Subcutaneous abdominal adipose tissue (tissue), 5 donors: Measurements from ENCODE around the gene TUT1.

ENCODE experiments used
- H3K27ac ChIP-seq: one replicate; pipeline ENCODE4 v1.7.0; 2013; ENCODE audit warnings: low read depth, mild to moderate bottlenecking, inconsistent platforms, low read length, moderate library complexity
- H3K27me3 ChIP-seq, 5 donors: one replicate each; pipeline ENCODE4 v1.7.0; 2013; ENCODE audit warnings: low read length in 5 of 5, inconsistent platforms in 1 of 5; ENCODE audit not compliant: control insufficient read depth in 5 of 5, insufficient read depth in 4 of 5
- H3K36me3 ChIP-seq, 5 donors: one replicate each; pipeline ENCODE4 v1.7.0; 2013; ENCODE audit warnings: low read length in 5 of 5; ENCODE audit not compliant: control insufficient read depth in 5 of 5, insufficient read depth in 5 of 5
- H3K4me1 ChIP-seq, 5 donors: one replicate each; pipeline ENCODE4 v1.7.0; 2013; ENCODE audit warnings: low read length in 5 of 5, mild to moderate bottlenecking in 3 of 5, moderate library complexity in 1 of 5; ENCODE audit not compliant: control insufficient read depth in 5 of 5, insufficient read depth in 5 of 5
- H3K4me3 ChIP-seq, 5 donors: one replicate each; pipeline ENCODE4 v1.7.0; 2013; ENCODE audit warnings: low read length in 5 of 5, low read depth in 1 of 5
- H3K9ac ChIP-seq, 5 donors: one replicate each; pipeline ENCODE4 v1.7.0; 2013; ENCODE audit warnings: low read length in 5 of 5, mild to moderate bottlenecking in 4 of 5, moderate library complexity in 3 of 5
- H3K9me3 ChIP-seq, 5 donors: one replicate each; pipeline ENCODE4 v1.7.0; 2013; ENCODE audit warnings: low read length in 5 of 5; ENCODE audit not compliant: control insufficient read depth in 5 of 5
- donor health status: healthy.
- donor health status: healthy.
- donor health status: healthy.
- donor health status: healthy.
- donor health status: healthy.

The TUT1 gene

DNA sequence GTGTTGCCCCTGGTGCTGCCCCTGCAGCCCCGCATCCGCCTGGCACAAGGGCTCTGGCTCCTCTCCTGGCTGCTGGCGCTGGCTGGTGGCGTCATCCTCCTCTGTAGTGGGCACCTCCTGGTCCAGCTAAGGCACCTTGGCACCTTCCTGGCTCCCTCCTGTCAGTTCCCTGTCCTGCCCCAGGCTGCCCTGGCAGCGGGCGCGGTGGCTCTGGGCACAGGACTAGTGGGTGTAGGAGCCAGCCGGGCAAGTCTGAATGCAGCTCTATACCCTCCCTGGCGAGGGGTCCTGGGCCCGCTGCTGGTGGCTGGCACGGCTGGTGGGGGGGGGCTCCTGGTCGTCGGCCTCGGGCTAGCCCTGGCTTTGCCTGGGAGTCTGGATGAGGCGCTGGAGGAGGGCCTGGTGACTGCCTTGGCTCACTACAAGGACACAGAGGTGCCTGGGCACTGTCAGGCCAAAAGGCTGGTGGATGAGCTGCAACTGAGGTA, 22.0 kb upstream of the TUT1 start:
- Histone ChIP-seq H3K4me1 (peaks cover 5 to 37% (median 27%) of the 10 kb centered on the region in 5 donors), H3K27me3 (no peaks in the 10 kb centered on the region), H3K9me3 (no peaks in the 10 kb centered on the region), H3K27ac (peak overlapping the region; percentile 93), H3K9ac (peak overlapping the region in 4 of 5 donors; percentile 42 to 90 (median 64)), H3K4me3 (peak overlapping the region in 4 of 5 donors; percentile 19 to 87 (median 50)), H3K36me3 (peaks cover 0 to 47% (median 35%) of the 10 kb centered on the region in 5 donors)

DNA sequence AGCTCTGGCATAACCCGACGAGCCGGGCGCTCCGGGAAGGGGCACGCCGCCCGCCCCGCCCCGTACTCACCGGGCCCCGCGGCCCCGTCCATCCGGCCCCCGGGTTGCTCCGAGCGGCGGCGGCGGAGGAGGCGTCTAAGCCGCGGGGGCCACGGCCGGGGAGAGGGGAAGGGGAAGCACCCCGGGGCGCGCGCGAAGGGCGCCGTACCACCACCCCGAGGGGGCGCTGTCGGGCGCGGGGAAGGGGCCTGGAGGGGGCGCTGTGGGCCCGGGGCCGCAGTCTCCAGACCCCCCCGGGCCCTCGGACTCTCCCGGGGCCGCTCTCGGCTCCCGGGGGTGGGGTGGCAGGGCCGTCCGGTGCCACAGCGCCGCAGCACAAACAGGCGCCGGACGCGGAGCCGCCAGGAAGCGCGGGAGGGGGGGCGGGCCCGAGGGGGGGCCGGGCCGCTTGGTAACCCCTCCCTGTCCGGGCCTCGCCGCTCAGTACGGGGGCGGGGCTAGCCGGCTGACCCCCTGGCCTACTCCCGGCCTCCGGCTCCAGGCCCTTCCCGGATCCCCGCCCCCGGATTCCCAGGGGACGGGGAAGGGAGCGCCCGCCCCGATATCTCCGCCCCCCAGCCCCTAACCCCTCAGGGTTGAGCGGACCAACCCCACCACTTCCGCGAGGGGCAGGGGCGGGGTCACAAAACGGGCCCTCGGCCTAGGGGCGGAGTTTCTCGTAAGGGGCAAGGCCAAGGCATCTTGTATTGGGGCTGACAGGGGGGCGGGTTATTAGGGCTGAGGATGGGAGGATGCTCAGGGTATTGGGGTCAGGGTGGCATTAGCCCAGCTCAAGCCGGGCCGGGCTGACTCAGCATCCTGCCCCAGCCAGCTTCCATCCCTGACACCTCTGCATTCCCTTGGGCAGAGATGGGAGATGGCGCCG, 21.3 kb upstream of the TUT1 start, which contains the start of the genes EML3 and ROM1:
Gene EML3 (minus strand): TSS at position 410 of the 925 bp plus-strand sequence. CDS start 318 bp downstream, at position 92.
Gene ROM1 (plus strand): TSS at position 892 of the 925 bp plus-strand sequence. CDS start 25 bp downstream, at position 917.
- Histone ChIP-seq H3K9me3 (no peaks in the 10 kb centered on the region), H3K36me3 (peaks cover 0 to 54% (median 39%) of the 10 kb centered on the region in 5 donors), H3K9ac (peak within 1 kb of the TSS; percentile 81 to 99 (median 90)), H3K4me1 (peaks cover 5 to 44% (median 30%) of the 10 kb centered on the region in 5 donors), H3K27ac (peak within 1 kb of the TSS; percentile 93), H3K4me3 (peak within 1 kb of the TSS; percentile 78 to 92 (median 87)), H3K27me3 (no peaks in the 10 kb centered on the region)

DNA sequence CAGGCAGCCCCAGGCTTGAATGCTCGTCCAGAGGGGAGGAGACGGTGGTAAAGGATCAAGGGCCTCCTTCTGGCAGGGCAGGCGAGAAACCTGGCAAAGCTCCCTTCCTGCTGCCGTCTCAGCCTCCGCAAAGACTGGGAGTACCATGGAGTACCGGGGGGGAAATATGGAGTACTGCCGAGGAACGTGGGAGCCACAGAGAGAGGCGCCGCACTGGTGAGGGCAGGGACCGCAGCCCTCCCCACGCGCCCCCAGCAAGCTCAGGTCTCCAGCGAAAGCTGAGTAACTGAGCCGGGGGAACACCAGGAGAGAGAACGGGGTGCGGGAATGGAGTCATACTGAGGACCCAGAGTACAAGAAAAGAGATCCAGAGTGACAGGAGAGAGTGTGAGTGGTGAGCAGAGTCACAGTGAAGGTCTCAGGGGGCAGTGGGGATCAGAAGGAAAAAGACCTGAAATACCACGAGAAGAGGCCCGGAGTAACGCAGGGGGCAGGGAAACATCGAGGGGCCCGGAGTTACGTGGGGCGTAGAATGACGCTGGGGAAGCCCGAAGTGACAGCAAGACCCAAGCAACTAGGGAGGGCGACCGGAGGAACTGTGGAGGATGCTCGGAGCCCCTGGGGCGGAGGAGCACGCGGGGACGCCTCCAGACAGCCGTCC, 20.5 kb upstream of the TUT1 start:
- H3K4me1 ChIP-seq, result peaks cover 5 to 52% (median 30%) of the 10 kb centered on the region in 5 donors
- no peaks in the 10 kb centered on the region for H3K27me3 ChIP-seq
- peak overlapping the region; percentile 78 to 92 (median 87) for H3K4me3 ChIP-seq
- peak overlapping the region; percentile 93 for H3K27ac ChIP-seq
- no peaks in the 10 kb centered on the region for H3K9me3 ChIP-seq
- H3K36me3 ChIP-seq, result peaks cover 0 to 53% (median 37%) of the 10 kb centered on the region in 5 donors
- peak overlapping the region; percentile 81 to 99 (median 90) for H3K9ac ChIP-seq

DNA sequence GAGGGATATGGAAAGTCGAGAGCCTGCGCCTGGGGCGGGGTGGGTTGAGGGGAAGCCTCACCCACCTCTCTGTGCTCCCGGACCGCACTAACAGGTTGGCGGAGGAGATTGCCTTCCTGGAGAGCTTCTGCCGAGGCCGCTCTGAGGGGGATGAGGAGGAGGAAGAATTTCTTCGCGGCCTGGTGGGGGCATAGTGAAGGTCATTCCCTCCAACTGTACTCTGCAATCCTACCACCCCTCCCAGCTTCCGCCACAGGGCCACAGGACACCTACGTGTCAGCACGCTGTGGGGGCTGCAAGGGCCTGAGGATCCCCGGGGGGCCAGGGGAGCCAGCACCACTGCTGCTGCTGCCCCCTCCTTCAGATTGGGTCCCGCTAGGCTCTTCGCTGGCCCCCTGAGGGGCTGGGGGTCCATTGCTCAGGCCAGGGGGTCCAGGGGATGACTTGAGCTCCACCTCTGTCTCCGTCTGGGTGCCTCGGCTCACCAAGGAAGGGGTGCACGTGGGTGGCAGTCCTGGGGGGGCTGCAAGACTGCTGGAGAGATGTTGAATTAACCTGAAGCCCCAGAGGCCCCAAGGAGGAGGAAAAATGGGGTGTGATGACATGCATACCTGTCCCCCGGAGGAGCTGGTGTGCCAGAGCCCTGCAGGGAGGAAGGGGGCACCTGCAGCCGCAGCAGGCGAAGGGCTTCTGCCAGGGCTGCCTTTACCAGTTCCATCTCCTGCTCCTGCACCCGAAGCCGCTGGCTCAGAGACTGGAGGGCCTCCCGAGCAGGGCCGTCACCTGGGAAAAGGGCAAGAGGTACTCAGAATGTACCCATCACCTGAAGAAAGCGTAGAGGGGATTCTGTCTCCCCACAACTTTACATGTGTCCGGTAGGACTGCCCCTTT, 19.7 kb upstream of the TUT1 start:
- Histone ChIP-seq H3K27me3 (no peaks in the 10 kb centered on the region), H3K9me3 (no peaks in the 10 kb centered on the region), H3K4me3 (peak overlapping the region; percentile 78 to 92 (median 87)), H3K36me3 (peaks cover 0 to 50% (median 35%) of the 10 kb centered on the region in 5 donors), H3K27ac (peak overlapping the region; percentile 93), H3K4me1 (peaks cover 5 to 53% (median 30%) of the 10 kb centered on the region in 5 donors), H3K9ac (peak overlapping the region; percentile 81 to 99 (median 90))

DNA sequence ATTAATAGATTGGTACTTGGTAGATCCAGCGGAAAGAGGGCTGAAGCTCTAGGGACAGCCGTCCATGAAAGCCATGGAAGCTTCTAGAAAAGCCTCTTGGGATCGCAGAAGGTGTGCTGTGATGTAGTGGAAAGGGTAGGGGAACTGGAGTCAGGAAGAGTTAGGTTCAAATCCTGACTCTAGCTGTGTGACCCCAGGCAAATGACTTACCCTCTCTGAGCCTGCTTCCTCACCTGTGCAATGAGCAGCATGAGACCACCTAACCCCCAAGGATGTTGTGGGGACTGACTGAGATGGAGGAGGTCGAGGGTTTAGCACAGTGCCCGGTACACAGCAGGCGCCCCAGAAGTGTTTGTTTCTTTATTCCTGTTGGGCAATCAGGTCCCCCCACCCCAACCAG, 19.1 kb upstream of the TUT1 start:
- H3K4me3 ChIP-seq, result no peak overlapping the region
- H3K9ac ChIP-seq, result peak overlapping the region in 2 of 5 donors; percentile 26 to 99
- peaks cover 5 to 53% (median 31%) of the 10 kb centered on the region in 5 donors for H3K4me1 ChIP-seq
- no peaks in the 10 kb centered on the region for H3K9me3 ChIP-seq
- peaks cover 0 to 51% (median 37%) of the 10 kb centered on the region in 5 donors for H3K36me3 ChIP-seq
- no peak overlapping the region for H3K27ac ChIP-seq
- no peaks in the 10 kb centered on the region for H3K27me3 ChIP-seq

DNA sequence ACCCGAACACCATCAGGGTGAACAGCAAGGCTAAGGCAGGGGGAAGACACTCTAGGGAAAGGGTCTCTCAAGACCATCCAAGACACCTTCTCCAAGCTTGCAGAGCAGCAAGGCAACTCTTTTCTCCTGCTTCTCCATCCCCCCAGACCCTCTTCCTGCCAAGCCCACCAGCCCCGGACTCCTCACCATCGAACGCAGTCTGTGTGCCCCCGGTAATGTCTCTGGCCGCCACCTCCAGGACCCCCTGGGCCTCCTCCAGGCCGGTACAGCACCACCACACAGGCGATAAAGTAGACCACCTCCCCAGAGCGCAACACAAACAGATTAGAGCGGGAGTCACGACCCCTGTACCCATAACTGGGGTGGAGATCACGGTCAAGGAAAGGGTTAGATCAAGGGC, 17.5 kb upstream of the TUT1 start:
- Histone ChIP-seq H3K4me3 (no peak overlapping the region), H3K9me3 (no peaks in the 10 kb centered on the region), H3K36me3 (peaks cover 0 to 56% (median 44%) of the 10 kb centered on the region in 5 donors), H3K4me1 (peaks cover 5 to 69% (median 47%) of the 10 kb centered on the region in 5 donors), H3K9ac (no peak overlapping the region), H3K27ac (peak overlapping the region; percentile 78), H3K27me3 (no peaks in the 10 kb centered on the region)

DNA sequence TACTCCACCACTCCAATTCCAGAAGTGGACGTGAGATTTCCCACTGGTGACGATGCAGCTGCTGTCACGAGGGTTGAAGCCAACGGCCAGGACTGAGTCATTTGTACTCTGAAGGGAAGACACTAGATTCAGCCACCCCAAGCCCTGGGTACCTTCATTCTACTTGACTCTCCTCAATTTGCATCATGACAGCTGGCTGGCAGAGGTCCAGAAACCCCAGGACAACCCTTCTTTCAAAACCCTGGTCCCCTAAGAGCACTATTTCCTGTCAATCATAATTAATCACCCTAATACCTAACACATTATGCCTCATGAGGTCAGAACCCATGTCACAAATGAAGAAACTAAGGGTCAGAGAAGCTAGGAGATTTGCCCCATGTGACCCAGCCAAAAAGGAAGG, 16.4 kb upstream of the TUT1 start:
- Histone ChIP-seq H3K9me3 (no peaks in the 10 kb centered on the region), H3K36me3 (peaks cover 0 to 59% (median 44%) of the 10 kb centered on the region in 5 donors), H3K4me3 (no peak overlapping the region), H3K27me3 (no peaks in the 10 kb centered on the region), H3K4me1 (peaks cover 10 to 69% (median 50%) of the 10 kb centered on the region in 5 donors), H3K9ac (peak overlapping the region in 1 of 5 donors; percentile 25), H3K27ac (peak overlapping the region; percentile 78)

DNA sequence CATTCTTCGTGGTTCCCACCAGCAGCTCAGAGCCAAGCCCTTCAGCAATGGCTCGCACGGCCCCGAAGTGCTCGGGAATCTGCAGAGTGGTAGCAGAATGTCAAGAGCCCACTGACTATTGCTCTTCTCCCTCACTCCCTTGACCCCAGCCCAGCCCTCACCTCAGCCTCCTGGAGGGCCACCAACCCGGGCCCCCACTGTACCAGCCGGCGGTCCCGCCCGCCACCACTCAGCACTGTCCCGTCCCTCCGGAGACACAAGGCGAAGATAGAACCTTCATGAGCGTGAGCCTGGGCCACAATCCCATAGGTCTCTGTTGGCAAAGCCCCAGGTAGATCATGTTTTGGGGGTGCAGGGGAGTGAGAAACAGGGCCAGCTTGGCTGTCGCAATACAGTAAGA, 14.6 kb upstream of the TUT1 start:
- Histone ChIP-seq H3K27ac (no peak overlapping the region), H3K36me3 (peaks cover 0 to 59% (median 44%) of the 10 kb centered on the region in 5 donors), H3K27me3 (no peaks in the 10 kb centered on the region), H3K9me3 (no peaks in the 10 kb centered on the region), H3K9ac (no peak overlapping the region), H3K4me1 (peaks cover 5 to 67% (median 47%) of the 10 kb centered on the region in 5 donors), H3K4me3 (no peak overlapping the region)

DNA sequence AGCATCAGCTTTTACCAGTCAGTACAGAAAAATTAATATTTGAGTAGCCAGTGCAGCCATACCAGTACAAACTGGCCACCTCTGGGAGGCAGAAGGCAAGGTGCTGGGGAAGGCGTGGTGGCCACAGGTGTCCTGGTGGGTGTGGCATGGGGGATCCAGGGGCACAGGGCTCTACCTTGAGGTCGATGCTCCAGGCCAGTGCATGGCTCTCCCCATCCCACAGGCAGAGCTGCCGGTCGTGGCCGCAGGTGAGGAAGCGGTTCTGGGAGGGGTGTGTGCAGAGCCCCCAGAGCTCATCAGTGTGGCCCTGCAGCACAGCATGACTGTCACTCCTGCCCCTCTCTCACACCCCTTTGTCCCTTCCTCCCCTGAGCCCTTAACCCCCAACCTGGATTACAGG, 14.1 kb upstream of the TUT1 start:
- Histone ChIP-seq H3K9ac (no peak overlapping the region), H3K27ac (no peak overlapping the region), H3K4me1 (peaks cover 7 to 67% (median 46%) of the 10 kb centered on the region in 5 donors), H3K9me3 (no peaks in the 10 kb centered on the region), H3K36me3 (peaks cover 0 to 57% (median 43%) of the 10 kb centered on the region in 5 donors), H3K4me3 (no peak overlapping the region), H3K27me3 (no peaks in the 10 kb centered on the region)
